Suprapubic skin (tissue), 3 donors: ENCODE data around the gene TMEM82.

Experiments
- CTCF ChIP-seq, 2 donors: fragments of 200-600 bp in 1 of 2; fragments of 450-650 bp in 1 of 2; sonication (generic) in 1 of 2; IDR thresholded peaks; one replicate each; pipeline ENCODE4 v1.5.1; 2016 to 2019; ENCODE audit warnings: antibody characterized with exemption in 2 of 2, mild to moderate bottlenecking in 1 of 2, moderate library complexity in 1 of 2
- EP300 ChIP-seq: sonication (generic); formaldehyde crosslinking; IDR thresholded peaks from one replicate; pipeline ENCODE4 v1.6.1; 2017; ENCODE audit warnings: antibody characterized with exemption
- POLR2A ChIP-seq, 2 donors: fragments of 450-650 bp; IDR thresholded peaks; one replicate each; pipeline ENCODE4 v1.6.1; 2017; ENCODE audit warnings: antibody characterized with exemption in 2 of 2, mild to moderate bottlenecking in 2 of 2, moderate library complexity in 2 of 2

GRCh38 chr1:15764890-15765289, 22.6 kb downstream of the TMEM82 start:
- no peak for TF ChIP-seq POLR2A (IDR thresholded peaks at IDR 0.05)
- no peak for TF ChIP-seq CTCF (IDR thresholded peaks at IDR 0.05)
- no peak for TF ChIP-seq EP300
